ENCODE results near the gene DCP2.

GRCh38 chr5:113029614-113030013 lies 53.0 kb downstream of the DCP2 start:
- TF ChIP-seq CTCF (IDR thresholded peaks at IDR 0.05): no peak
- no peak for TF ChIP-seq POLR2A (IDR thresholded peaks at IDR 0.05)
